ENCODE measurements around the gene FEZF1. TPM values are rescaled to one million over a fixed set of nuclear protein-coding genes. Genes with fewer than 3 reads are reported as not detected.

FEZF1 gene
- total and polyA plus RNA-seq, 2 of the 13 experiments (the other 11 are each of a cell fraction or from before 2014, with no cell fraction given) = not detected

DNA sequence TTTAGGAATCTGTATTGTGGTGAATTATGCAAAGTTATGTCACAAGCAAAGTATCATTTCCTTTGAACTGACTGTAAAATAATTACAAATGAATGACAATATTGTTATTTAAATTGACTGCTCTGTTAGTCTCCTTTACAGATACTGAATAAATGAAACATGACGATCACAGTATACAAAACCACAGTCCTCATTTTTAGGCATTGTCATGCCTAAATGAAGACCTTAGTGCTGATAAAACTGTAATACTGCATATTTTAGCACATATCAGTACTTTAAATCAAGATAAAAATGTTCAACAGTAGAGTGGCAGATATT, 39.7 kb upstream of the FEZF1 start:
- BruUV-seq (replicated peaks) = no TSS peak
- in situ Hi-C loops (cut with HindIII; ENCODE audit: extremely low pct_ligation_motif_present, low pct_unique_long_range_greater_than_20kb) (no loop called here), intact Hi-C loops (cut with micrococcal nuclease; ENCODE audit: unreplicated experiment) (no loop called here)
- Histone ChIP-seq H2AFZ (ENCODE audit: low read length) (no peak overlapping the region), H3K9ac (ENCODE audit: insufficient read depth, low read depth, low read length) (no peak overlapping the region), H3K9me3 (ENCODE audit: low read length) (no peaks in the 10 kb centered on the region), H4K20me1 (ENCODE audit: insufficient read depth, low read length) (no peaks in the 10 kb centered on the region), H3K4me1 (ENCODE audit: insufficient read depth, low read length) (no peaks in the 10 kb centered on the region), H3K79me2 (ENCODE audit: insufficient read depth, low read length) (no peaks in the 10 kb centered on the region), H3K4me3 (replicated peaks in 1 of 3; ENCODE audit: insufficient read depth in 1 of 3, low read depth in 2 of 3, low read length in 3 of 3) (no peak overlapping the region), H3K4me2 (ENCODE audit: low read depth, low read length) (no peak overlapping the region), H3K27me3 (ENCODE audit: control insufficient read depth in 1 of 2, insufficient read depth in 2 of 2, low read length in 2 of 2) (no peaks in the 10 kb centered on the region), H3K36me3 (replicated peaks in 1 of 2; ENCODE audit: control insufficient read depth in 1 of 2, insufficient read depth in 2 of 2, low read length in 2 of 2) (no peaks in the 10 kb centered on the region; a peak in 1 of 5 replicates), H3K27ac (ENCODE audit: extremely low read length, insufficient read depth, low read length) (no peak overlapping the region)
- TF ChIP-seq CREB1 (IDR thresholded peaks at IDR 0.05) (no peak), CREB1 (CRISPR knock-in tag; IDR thresholded peaks at IDR 0.05) (no peak)
- TF ChIP-seq, protein P1, sequence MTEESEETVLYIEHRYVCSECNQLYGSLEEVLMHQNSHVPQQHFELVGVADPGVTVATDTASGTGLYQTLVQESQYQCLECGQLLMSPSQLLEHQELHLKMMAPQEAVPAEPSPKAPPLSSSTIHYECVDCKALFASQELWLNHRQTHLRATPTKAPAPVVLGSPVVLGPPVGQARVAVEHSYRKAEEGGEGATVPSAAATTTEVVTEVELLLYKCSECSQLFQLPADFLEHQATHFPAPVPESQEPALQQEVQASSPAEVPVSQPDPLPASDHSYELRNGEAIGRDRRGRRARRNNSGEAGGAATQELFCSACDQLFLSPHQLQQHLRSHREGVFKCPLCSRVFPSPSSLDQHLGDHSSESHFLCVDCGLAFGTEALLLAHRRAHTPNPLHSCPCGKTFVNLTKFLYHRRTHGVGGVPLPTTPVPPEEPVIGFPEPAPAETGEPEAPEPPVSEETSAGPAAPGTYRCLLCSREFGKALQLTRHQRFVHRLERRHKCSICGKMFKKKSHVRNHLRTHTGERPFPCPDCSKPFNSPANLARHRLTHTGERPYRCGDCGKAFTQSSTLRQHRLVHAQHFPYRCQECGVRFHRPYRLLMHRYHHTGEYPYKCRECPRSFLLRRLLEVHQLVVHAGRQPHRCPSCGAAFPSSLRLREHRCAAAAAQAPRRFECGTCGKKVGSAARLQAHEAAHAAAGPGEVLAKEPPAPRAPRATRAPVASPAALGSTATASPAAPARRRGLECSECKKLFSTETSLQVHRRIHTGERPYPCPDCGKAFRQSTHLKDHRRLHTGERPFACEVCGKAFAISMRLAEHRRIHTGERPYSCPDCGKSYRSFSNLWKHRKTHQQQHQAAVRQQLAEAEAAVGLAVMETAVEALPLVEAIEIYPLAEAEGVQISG (CRISPR knock-in tag; IDR thresholded peaks at IDR 0.05) = no peak
- POLR2A ChIA-PET = no interaction called here
- WGBS (ENCODE audit: low lambda C conversion rate) = 100% methylated on average over 1 of the region's 1 CpG
- ATAC-seq = no peak
- no peak for FAIRE-seq
- CTCF ChIA-PET (ENCODE audit: low intra/inter-chr PET ratio, low total read pairs) = no interaction called here
- DNase-seq (ENCODE audit: low spot score) = no peak

DNA sequence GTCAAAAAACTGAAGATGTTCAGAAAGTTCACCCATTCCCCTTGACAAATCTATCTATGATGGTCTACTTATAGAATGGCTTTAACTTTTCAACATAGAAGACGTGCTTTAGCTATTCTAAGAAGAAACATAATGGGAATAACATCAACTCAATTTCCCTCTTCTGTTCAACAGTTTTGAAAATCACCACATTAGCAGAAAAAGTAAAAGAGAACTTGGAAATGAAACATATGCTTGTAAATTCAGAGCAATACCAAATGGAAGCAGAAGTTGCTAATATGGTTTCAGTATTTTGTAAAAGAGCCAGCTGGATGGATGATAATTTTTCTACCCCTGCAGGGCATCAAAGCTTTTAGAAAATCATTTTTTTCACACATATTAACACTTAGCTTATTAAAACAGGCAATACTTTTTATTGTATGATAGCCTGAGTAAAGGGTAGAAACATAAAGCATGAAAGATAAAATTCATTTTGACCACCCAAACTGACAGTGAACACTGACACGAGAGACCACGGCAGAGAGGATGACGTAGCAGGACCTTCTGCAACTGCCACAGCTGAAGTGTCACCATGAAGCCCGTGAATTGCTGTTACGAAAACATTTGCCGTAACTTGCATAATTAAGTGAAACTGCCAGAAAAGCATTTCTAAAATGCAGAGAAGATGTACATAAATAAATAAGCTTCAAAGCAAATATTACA, 39.2 kb upstream of the FEZF1 start:
- in situ Hi-C loops (cut with HindIII; ENCODE audit: extremely low pct_ligation_motif_present, low pct_unique_long_range_greater_than_20kb) = no loop called here
- TF ChIP-seq RFX3 (CRISPR knock-in tag; IDR thresholded peaks at IDR 0.05) (no peak), PHF20 (CRISPR knock-in tag; IDR thresholded peaks at IDR 0.05) (no peak), CCDC6 (CRISPR knock-in tag; IDR thresholded peaks at IDR 0.05) (no peak)
- TF ChIP-seq, protein P2, sequence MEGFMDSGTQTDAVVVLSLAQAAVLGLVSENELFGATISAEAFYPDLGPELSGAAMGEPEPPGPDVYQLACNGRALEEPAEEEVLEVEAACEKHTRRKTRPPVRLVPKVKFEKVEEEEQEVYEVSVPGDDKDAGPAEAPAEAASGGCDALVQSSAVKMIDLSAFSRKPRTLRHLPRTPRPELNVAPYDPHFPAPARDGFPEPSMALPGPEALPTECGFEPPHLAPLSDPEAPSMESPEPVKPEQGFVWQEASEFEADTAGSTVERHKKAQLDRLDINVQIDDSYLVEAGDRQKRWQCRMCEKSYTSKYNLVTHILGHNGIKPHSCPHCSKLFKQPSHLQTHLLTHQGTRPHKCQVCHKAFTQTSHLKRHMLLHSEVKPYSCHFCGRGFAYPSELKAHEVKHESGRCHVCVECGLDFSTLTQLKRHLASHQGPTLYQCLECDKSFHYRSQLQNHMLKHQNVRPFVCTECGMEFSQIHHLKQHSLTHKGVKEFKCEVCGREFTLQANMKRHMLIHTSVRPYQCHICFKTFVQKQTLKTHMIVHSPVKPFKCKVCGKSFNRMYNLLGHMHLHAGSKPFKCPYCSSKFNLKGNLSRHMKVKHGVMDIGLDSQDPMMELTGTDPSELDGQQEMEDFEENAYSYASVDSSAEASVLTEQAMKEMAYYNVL (CRISPR knock-in tag; IDR thresholded peaks at IDR 0.05; ENCODE audit: borderline replicate concordance) = no peak
- TF ChIP-seq, protein P3, sequence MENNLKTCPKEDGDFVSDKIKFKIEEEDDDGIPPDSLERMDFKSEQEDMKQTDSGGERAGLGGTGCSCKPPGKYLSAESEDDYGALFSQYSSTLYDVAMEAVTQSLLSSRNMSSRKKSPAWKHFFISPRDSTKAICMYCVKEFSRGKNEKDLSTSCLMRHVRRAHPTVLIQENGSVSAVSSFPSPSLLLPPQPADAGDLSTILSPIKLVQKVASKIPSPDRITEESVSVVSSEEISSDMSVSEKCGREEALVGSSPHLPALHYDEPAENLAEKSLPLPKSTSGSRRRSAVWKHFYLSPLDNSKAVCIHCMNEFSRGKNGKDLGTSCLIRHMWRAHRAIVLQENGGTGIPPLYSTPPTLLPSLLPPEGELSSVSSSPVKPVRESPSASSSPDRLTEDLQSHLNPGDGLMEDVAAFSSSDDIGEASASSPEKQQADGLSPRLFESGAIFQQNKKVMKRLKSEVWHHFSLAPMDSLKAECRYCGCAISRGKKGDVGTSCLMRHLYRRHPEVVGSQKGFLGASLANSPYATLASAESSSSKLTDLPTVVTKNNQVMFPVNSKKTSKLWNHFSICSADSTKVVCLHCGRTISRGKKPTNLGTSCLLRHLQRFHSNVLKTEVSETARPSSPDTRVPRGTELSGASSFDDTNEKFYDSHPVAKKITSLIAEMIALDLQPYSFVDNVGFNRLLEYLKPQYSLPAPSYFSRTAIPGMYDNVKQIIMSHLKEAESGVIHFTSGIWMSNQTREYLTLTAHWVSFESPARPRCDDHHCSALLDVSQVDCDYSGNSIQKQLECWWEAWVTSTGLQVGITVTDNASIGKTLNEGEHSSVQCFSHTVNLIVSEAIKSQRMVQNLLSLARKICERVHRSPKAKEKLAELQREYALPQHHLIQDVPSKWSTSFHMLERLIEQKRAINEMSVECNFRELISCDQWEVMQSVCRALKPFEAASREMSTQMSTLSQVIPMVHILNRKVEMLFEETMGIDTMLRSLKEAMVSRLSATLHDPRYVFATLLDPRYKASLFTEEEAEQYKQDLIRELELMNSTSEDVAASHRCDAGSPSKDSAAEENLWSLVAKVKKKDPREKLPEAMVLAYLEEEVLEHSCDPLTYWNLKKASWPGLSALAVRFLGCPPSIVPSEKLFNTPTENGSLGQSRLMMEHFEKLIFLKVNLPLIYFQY (CRISPR knock-in tag; IDR thresholded peaks at IDR 0.05; ENCODE audit: borderline replicate concordance) = no peak

More for the DNA sequence above, 39.2 kb upstream of the FEZF1 start:
- Histone ChIP-seq H3K36me3 (replicated peaks in 1 of 2; ENCODE audit: control insufficient read depth in 1 of 2, insufficient read depth in 2 of 2, low read length in 2 of 2) (no peaks in the 10 kb centered on the region; a peak in 1 of 5 replicates), H3K4me1 (ENCODE audit: insufficient read depth, low read length) (no peaks in the 10 kb centered on the region), H3K27me3 (ENCODE audit: control insufficient read depth in 1 of 2, insufficient read depth in 2 of 2, low read length in 2 of 2) (no peaks in the 10 kb centered on the region), H4K20me1 (ENCODE audit: insufficient read depth, low read length) (no peaks in the 10 kb centered on the region), H3K4me3 (replicated peaks in 1 of 3; ENCODE audit: insufficient read depth in 1 of 3, low read depth in 2 of 3, low read length in 3 of 3) (no peak overlapping the region), H3K27ac (ENCODE audit: extremely low read length, insufficient read depth, low read length) (no peak overlapping the region), H3K79me2 (ENCODE audit: insufficient read depth, low read length) (no peaks in the 10 kb centered on the region), H3K9ac (ENCODE audit: insufficient read depth, low read depth, low read length) (no peak overlapping the region), H2AFZ (ENCODE audit: low read length) (no peak overlapping the region), H3K9me3 (ENCODE audit: low read length) (no peaks in the 10 kb centered on the region), H3K4me2 (ENCODE audit: low read depth, low read length) (no peak overlapping the region)
- no peak for ATAC-seq
- no TSS peak for BruUV-seq (replicated peaks)
- WGBS (ENCODE audit: low lambda C conversion rate) = 94% methylated on average over 7 of the region's 7 CpGs
- FAIRE-seq = no peak
- CTCF ChIA-PET (ENCODE audit: low intra/inter-chr PET ratio, low total read pairs) = no interaction called here
- intact Hi-C loops (cut with micrococcal nuclease; ENCODE audit: unreplicated experiment) = no loop called here
- no peak for DNase-seq (ENCODE audit: low spot score)
- POLR2A ChIA-PET = no interaction called here

Data from HepG2 (cell line).